GM18868 (cell line): ENCODE data around the gene HRK.

ENCODE experiments used
- ATAC-seq: cut with Tn5 transposase; IDR thresholded peaks from one replicate; pipeline ENCODE4 v1.9.1; 2021; ENCODE audit warnings: mild to moderate bottlenecking, moderate library complexity; ENCODE audit not compliant: unreplicated experiment

HRK gene

GRCh38 chr12:116901612-116902011, 20.4 kb upstream of the HRK start:
- no peak for ATAC-seq

GRCh38 chr12:116898669-116899068, 17.4 kb upstream of the HRK start:
- no peak for ATAC-seq

- ATAC-seq = no peak
Measured at GRCh38 chr12:116897476-116897875, 16.2 kb upstream of the HRK start.

- ATAC-seq = no peak
Measured at GRCh38 chr12:116896411-116896924, 15.2 kb upstream of the HRK start.

- ATAC-seq = no peak
Measured at GRCh38 chr12:116894913-116895312, 13.7 kb upstream of the HRK start.

GRCh38 chr12:116892349-116893140, 11.3 kb upstream of the HRK start:
- ATAC-seq = no peak

GRCh38 chr12:116891019-116891418, 9.8 kb upstream of the HRK start:
- ATAC-seq = no peak

- ATAC-seq = no peak
Measured at GRCh38 chr12:116890330-116890729, 9.1 kb upstream of the HRK start.

GRCh38 chr12:116887897-116888296, 6.7 kb upstream of the HRK start:
- no peak for ATAC-seq

GRCh38 chr12:116887244-116887643, 6.0 kb upstream of the HRK start:
- ATAC-seq = no peak

GRCh38 chr12:116885491-116885890, 4.2 kb upstream of the HRK start:
- ATAC-seq = no peak

GRCh38 chr12:116884871-116885270, 3.6 kb upstream of the HRK start:
- ATAC-seq = no peak

- no peak for ATAC-seq
Measured at GRCh38 chr12:116882742-116883141, 1.5 kb upstream of the HRK start.

GRCh38 chr12:116881877-116882507, 751 bp upstream of the HRK start:
- ATAC-seq = no peak

GRCh38 chr12:116880817-116881324, 370 bp downstream of the HRK start:
- peak; percentile 60 for ATAC-seq

- ATAC-seq = no peak
Measured at GRCh38 chr12:116880213-116880816, 926 bp downstream of the HRK start.

GRCh38 chr12:116879509-116880212, 1.6 kb downstream of the HRK start:
- ATAC-seq = no peak

GRCh38 chr12:116878567-116879508, 2.4 kb downstream of the HRK start:
- ATAC-seq = no peak

GRCh38 chr12:116876151-116876869, 4.9 kb downstream of the HRK start:
- no peak for ATAC-seq
